MM.1S (cell line): ENCODE data around the gene ATAD3C.
"Not testable (repeated sequence)": the region's sequence is repeated elsewhere in the genome, so short reads cannot be mapped to it uniquely, and the experiment has no call there.

Experiments used
- CTCF ChIP-seq: fragments of 300-600 bp; sonication (generic); IDR thresholded peaks from 2 replicates; pipeline ENCODE4 v1.5.1; 2016; ENCODE audit warnings: antibody characterized with exemption, low read length, mixed read lengths
- EZH2 ChIP-seq: fragments of 300-600 bp; sonication (generic); optimal IDR thresholded peaks from 2 replicates; pipeline ENCODE3; 2017; ENCODE audit warnings: low read depth, mild to moderate bottlenecking, antibody characterized with exemption, low read length, mixed read lengths
- EZH2phosphoT487 ChIP-seq: fragments of 300-600 bp; sonication (generic); IDR thresholded peaks from 2 replicates; pipeline ENCODE4 v1.6.1; 2018; ENCODE audit warnings: antibody characterized with exemption, low read length

GRCh38 chr1:1509465-1509850 lies 60.0 kb downstream of the ATAD3C start:
- not testable (repeated sequence) for TF ChIP-seq CTCF, EZH2, EZH2phosphoT487
